Tibial artery (tissue), 4 donors: ENCODE data around the gene CTCF.

Source experiments
- DNase-seq, 2 donors: peaks; one replicate each; pipeline ENCODE4 v3.0.0-alpha.2; 2019
- H3K27ac ChIP-seq, 2 donors: fragments of 200-600 bp; sonication (generic) in 1 of 2; 1 replicate in 1 of 2; 2 replicates in 1 of 2; pipeline ENCODE4 v1.5.1; 2018 to 2019; ENCODE audit warnings: mild to moderate bottlenecking in 1 of 2
- H3K27me3 ChIP-seq, 2 donors: fragments of 200-600 bp; sonication (generic) in 1 of 2; one replicate each; pipeline versions ENCODE4 v1.5.1 to v1.6.0; 2016 to 2019
- H3K36me3 ChIP-seq, 3 donors: fragments of 200-600 bp; sonication (generic) in 2 of 3; one replicate each; pipeline ENCODE4 v1.5.1; 2016 to 2019; ENCODE audit warnings: mild to moderate bottlenecking in 2 of 3
- H3K4me1 ChIP-seq, 4 donors: fragments of 200-600 bp; sonication (generic) in 2 of 4; 1 replicate in 3 of 4; 2 replicates in 1 of 4; pipeline ENCODE4 v1.5.1; 2016 to 2019
- H3K4me3 ChIP-seq, 2 donors: fragments of 200-600 bp; sonication (generic) in 1 of 2; 1 replicate in 1 of 2; 2 replicates in 1 of 2; pipeline ENCODE4 v1.5.1; 2018 to 2019; ENCODE audit warnings: mild to moderate bottlenecking in 2 of 2
- H3K9me3 ChIP-seq, 3 donors: fragments of 200-600 bp; sonication (generic) in 1 of 3; one replicate each; pipeline ENCODE4 v1.5.1; 2016 to 2019
- intact Hi-C: fragments of 100-400 bp; cut with DNase I; formaldehyde crosslinking; loops from one replicate; pipeline ENCODE4 v1.15.0; 2023; ENCODE audit warnings: low total_unique reads
- TF ChIP-seq, protein P1 (sequence below), 2 experiments: fragments of 200-600 bp in 1 of 2; fragments of 450-650 bp in 1 of 2; IDR thresholded peaks; one replicate each; pipeline ENCODE4 v1.5.1; 2017 to 2019; ENCODE audit warnings: antibody characterized with exemption in 2 of 2, mild to moderate bottlenecking in 1 of 2, moderate library complexity in 1 of 2

The CTCF gene

GRCh38 chr16:67661886-67662652, 99.7 kb downstream of the CTCF start:
- Histone ChIP-seq H3K4me3 (no peak overlapping the region), H3K4me1 (peaks cover 0 to 36% (median 35%) of the 10 kb centered on the region in 4 donors), H3K27ac (peak overlapping the region in 1 of 2 donors; percentile 91), H3K9me3 (no peaks in the 10 kb centered on the region), H3K27me3 (no peaks in the 10 kb centered on the region), H3K36me3 (peaks cover 0 to 43% (median 19%) of the 10 kb centered on the region in 3 donors)
- DNase-seq, result peak in 1 of 2 donors; percentile 67
- intact Hi-C loops, result no loop called here
- TF ChIP-seq, protein P1, sequence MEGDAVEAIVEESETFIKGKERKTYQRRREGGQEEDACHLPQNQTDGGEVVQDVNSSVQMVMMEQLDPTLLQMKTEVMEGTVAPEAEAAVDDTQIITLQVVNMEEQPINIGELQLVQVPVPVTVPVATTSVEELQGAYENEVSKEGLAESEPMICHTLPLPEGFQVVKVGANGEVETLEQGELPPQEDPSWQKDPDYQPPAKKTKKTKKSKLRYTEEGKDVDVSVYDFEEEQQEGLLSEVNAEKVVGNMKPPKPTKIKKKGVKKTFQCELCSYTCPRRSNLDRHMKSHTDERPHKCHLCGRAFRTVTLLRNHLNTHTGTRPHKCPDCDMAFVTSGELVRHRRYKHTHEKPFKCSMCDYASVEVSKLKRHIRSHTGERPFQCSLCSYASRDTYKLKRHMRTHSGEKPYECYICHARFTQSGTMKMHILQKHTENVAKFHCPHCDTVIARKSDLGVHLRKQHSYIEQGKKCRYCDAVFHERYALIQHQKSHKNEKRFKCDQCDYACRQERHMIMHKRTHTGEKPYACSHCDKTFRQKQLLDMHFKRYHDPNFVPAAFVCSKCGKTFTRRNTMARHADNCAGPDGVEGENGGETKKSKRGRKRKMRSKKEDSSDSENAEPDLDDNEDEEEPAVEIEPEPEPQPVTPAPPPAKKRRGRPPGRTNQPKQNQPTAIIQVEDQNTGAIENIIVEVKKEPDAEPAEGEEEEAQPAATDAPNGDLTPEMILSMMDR (IDR thresholded peaks at IDR 0.05), result no peak

DNA sequence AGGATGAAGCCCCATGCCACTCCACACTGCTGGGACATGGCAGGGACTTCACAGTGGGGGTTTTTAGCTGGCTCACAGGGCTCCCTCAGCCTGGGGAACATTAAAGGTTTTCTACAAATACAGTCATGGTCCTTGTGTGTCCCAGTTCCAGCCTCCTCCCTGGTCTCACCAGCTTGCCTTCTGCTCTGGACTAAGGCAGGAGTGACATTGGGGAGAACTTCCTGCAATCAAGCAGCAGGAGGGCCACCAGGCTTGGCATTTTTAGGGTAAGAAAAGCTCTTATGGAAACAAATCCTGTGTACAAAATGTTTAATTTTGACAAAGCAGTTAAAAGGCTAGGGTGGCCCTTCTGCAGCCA, 100.3 kb downstream of the CTCF start:
- Histone ChIP-seq H3K27ac (no peak overlapping the region), H3K4me3 (no peak overlapping the region), H3K27me3 (no peaks in the 10 kb centered on the region), H3K4me1 (peaks cover 0 to 42% (median 40%) of the 10 kb centered on the region in 4 donors), H3K36me3 (peaks cover 0 to 38% (median 14%) of the 10 kb centered on the region in 3 donors), H3K9me3 (no peaks in the 10 kb centered on the region)
- intact Hi-C loops, result no loop called here
- no peak for DNase-seq
- TF ChIP-seq, protein P1 (IDR thresholded peaks at IDR 0.05), result no peak

DNA sequence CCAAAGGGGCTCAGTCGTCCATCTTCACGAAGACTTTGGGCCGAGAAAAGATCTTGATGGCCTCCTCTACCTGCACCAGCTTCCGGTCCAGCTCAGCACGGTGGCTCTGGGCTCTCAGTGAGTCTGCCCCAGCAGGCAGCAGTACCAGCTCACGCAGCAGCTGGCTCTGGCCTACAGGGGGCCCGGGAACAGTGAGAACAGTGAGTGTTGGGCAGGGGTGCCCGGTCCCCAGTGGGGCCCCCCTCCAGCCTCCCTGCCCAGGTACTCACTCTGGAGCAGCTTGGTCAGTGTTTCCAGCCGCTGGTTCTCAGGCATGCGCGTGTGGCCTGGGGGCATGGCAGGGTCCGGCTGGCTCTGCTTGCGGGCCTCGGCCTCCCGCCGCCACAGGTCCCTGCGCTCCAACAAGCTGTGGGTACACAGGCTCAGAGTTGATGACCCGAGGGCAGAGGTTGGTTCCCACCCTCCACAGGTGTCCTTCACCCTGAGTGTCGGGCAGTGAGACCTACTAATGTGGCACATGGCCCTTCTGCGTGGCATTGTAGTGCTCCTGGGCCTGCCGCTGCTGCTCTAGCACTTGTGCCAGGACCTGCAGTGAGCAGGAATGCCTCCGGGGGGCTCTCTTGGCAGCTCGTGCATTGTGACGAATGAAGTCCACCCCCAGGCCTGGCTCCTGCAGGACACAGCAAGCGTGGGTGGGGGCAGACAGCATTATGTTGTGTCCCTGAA, 101.0 kb downstream of the CTCF start:
- no peak overlapping the region for H3K4me3 ChIP-seq
- H3K4me1 ChIP-seq, result peaks cover 0 to 49% (median 44%) of the 10 kb centered on the region in 4 donors
- TF ChIP-seq, protein P1 (IDR thresholded peaks at IDR 0.05), result no peak
- peaks cover 0 to 31% (median 7%) of the 10 kb centered on the region in 3 donors for H3K36me3 ChIP-seq
- DNase-seq, result peak in 1 of 2 donors; percentile 64
- no peaks in the 10 kb centered on the region for H3K9me3 ChIP-seq
- H3K27me3 ChIP-seq, result no peaks in the 10 kb centered on the region
- H3K27ac ChIP-seq, result no peak overlapping the region
- intact Hi-C loops, result no loop called here

GRCh38 chr16:67663877-67664222, 101.5 kb downstream of the CTCF start:
- Histone ChIP-seq H3K27ac (no peak overlapping the region), H3K27me3 (no peaks in the 10 kb centered on the region), H3K4me3 (no peak overlapping the region), H3K9me3 (no peaks in the 10 kb centered on the region), H3K36me3 (peaks cover 0 to 26% (median 6%) of the 10 kb centered on the region in 3 donors), H3K4me1 (peaks cover 0 to 48% (median 41%) of the 10 kb centered on the region in 4 donors)
- intact Hi-C loops, result no loop called here
- TF ChIP-seq, protein P1 (IDR thresholded peaks at IDR 0.05), result no peak
- peak in 1 of 2 donors; percentile 63 for DNase-seq

DNA sequence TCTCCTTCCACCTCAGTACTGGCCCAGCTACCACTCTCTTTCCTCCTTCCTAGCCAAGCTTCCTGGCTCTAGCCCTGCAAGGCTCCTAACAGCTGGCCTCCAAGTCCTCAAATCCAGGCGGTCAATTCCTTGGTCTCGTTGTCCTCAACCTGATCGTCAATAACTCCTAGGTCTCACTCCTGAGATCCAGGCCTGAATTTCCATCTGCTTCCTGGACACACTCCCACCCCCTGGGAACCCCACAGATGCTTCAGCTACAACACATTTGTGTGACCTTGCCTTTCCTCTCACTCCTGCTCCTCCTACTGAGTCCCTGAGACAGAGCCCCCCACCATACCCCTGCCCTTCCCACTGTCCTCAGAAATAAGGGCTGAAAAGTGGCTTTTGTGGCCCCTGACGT, 101.9 kb downstream of the CTCF start:
- H3K27ac ChIP-seq, result no peak overlapping the region
- H3K27me3 ChIP-seq, result no peaks in the 10 kb centered on the region
- peaks cover 0 to 25% (median 6%) of the 10 kb centered on the region in 3 donors for H3K36me3 ChIP-seq
- intact Hi-C loops, result no loop called here
- DNase-seq, result no peak
- H3K4me3 ChIP-seq, result no peak overlapping the region
- H3K9me3 ChIP-seq, result no peaks in the 10 kb centered on the region
- peaks cover 0 to 44% (median 37%) of the 10 kb centered on the region in 4 donors for H3K4me1 ChIP-seq
- TF ChIP-seq, protein P1 (IDR thresholded peaks at IDR 0.05), result no peak
